IPS DF 4.7 (cell line): Measurements from ENCODE around the gene HNRNPR.

Experiments
- DNase-seq: peaks from one replicate; pipeline ENCODE4 v3.0.0-alpha.2; 2013; ENCODE audit warnings: low spot score; ENCODE audit errors: extremely low read depth

The HNRNPR gene

DNA sequence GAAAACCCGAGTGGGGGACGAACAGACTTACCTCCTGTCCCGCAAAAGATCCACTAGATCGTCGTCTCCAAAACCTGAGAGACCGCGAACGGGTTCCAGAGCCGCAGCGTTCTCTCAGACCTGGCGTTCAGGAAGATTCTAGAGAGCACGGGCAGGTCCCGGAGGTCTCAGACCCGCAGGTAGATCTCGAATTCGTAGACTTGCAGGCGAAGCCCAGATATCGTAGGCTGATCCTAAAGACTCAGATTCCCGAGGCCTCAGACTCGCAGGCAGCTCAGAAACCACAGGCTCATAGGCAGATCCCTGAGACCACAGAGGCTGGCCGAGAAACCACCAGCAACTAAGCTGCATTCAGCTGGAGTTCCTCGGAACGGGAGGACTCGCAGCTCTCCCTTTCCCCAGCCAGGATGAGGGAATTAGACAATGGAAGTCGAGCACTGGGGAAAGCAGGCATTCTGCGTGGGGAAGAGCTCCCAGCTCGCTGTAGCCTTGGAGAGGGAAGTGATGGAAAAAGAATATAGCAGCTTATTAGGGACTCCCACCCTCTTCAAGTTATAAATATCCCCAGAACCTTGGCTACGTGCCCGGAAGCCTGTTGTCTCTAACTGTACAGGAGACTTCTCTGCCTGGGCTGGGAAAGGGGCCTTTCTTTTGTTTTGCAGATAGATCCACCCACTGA is 25.4 kb upstream of the HNRNPR start, which contains the start of gene ZNF436:
TSS of gene ZNF436 (minus strand) at position 502 of the 679 bp plus-strand sequence. CDS start 1,831 bp downstream, outside the sequence.
- no peak for DNase-seq

DNA sequence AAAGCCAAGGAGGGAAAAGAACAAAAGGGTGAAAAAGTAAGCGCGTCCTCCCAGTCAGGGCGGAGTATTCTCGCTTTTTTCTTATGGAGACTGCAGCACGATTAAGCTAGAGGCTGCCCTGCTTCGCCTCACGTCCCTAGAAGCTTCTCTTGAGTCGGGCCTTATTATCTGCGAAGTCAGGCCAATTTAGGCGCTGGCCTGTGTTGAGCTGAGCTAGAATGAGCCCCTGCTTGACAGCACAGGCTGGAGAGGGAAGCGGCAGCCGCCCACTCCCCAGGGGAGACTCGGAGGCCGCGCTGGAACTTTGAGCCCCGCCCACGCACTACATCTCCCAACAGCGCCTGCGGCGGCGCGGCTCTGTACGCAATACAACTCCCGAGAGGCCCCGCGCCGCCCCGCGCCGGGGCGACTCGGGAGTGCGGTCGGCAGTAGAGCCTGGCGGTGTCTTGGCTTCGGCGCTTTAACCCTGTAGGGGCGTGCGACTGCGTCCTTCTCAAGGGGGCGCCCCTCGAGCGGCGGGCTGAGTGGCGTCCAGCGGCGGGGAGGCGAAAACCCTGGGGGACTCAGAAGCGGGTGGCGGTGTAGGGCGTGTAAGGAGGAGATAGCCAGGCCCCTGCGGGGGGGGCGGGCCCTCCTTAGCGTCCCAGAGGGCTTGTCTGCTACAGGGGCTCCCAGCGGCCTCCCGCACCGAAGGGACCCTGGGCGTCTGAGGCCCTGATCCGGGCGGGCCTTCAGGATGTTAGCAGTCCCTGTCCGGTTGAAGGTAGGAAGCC is 24.7 kb upstream of the HNRNPR start:
- DNase-seq, result no peak

DNA sequence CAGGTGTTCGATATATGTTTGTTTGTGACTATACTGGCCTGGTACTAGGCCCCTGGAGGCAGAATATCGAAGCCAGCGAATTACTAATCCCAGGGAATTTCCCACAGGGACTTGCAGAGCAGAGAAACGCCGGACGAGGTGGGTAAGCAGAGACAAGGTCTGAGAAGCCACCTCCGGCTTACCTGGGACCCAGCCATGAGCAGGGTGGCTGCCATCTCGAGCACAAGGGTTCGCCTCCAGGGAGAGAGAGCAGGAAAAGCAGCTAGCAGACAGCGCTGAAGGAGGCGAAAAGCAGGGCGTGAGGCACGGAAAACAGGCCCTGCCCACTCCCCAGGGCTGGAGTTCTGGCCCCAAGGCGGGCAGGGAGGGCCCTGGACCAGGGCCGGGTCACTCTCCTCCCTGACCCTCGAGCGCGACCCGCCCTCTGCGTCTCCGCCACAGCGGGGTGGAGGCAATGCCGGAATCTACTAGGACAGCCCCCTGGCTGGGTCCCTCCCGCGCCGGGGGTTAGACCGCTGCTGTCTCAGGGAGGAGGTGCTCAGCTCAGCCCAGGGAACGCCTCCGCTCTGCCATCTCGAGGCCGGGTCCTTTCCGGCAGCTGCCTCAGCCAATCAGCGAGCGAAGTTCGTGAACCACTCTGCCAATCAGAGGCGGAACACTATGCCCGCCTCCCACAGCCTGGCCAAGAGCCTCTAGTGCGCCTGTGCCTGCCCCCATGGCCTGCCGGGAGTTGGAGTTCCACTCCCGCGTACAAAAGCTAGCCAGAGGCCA is 23.9 kb upstream of the HNRNPR start:
- DNase-seq, result peak; percentile 93

DNA sequence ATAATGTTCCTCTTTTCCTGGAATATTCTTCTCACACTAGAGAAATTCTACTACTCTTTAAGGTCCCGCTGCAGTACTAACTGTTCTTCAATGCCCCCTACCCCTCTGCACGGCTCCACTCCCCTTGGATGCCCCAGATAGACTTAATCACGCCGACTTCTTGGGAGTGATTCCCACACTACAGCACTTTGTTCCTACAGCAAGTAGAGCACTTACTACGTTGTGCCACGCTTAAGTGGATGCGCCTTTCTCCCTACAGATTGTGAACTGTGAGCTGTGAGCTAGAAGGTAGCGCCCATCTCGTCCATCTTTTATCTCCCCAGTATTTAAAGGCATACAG is 23.3 kb upstream of the HNRNPR start:
- DNase-seq, result no peak

DNA sequence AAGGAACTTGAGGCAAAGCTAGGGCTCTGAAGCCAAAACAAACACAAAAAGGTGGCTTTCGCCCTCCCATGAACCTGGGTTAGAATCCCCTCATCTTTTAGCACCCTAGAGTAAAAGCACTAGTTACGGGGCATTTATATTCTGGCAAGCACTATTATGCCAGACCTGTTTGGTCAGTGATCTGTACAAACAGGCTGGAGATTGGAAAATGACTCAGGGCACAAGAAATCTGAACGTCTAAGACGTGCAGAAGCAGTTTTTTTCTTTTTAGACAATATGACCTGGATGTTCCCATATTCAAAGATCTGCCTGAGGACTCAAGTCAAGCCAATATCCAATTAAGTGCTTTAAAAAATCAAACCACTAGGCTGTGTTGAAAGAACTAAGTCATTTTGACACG is 22.5 kb upstream of the HNRNPR start:
- DNase-seq, result no peak

DNA sequence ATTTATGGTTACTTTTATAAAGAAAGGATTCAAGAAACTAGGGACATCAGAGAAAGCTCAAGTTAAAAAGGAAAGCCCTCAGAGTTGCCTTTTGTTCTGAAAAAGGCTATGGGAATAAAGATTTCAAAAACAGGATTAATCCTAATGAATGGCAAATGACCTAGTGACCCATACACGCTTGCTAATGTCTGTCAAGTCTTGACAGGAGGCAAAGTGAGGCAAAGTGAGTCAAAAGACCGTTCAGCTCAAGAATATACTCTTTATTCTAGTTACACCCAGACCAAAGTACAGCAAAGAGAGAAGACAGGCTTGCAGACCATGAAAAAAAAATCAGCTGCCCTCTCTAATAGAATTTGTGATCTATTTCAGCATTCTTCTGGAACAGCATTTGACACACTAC is 22.1 kb upstream of the HNRNPR start:
- no peak for DNase-seq

DNA sequence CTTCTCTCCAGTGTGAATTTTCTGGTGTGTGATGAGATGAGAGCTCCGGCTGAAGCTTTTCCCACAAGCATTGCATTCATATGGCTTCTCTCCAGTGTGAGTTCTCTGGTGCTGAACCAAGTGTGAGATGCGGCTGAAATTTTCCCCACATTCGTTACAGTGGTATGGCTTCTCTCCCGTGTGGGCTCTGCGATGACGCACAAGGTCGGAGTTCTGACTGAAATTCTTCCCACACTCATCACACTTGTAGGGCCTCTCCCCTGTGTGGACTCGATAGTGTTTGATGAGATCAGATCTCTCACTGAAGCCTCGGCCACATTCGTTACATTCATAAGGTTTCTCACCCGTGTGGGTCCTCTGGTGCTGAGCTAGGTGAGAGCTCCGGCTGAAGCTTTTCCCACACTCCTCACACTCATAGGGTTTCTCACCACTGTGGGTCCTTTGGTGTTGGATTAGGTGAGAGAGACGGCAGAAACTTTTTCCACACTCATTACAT is 18.2 kb upstream of the HNRNPR start:
- DNase-seq, result no peak

DNA sequence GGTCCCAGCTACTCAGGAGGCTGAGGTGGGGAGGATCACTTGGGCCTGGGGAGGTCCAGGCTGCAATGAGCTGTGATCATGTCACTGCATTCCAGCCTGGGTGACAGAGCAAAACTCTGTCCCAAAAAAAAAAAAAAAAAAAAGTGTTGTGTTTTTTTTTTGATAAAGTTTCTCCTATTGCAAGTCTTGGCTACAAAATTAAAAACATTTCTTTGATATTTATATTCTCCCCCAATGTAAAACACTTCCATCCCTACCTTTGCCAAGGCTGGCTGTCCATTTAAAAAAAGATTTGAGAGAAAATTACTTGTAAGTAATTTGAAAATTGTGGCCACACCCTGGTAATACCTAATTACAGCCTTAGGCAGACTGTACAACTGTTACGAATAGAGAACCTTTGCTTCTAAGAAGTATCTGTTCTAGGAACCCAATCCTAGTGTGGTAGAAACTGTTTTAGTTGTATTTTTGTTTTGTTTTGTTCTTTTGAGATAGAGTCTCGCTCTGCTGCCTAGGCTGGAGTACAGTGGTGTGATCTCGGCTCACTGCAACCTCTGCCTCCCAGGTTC is 14.3 kb upstream of the HNRNPR start:
- no peak for DNase-seq

DNA sequence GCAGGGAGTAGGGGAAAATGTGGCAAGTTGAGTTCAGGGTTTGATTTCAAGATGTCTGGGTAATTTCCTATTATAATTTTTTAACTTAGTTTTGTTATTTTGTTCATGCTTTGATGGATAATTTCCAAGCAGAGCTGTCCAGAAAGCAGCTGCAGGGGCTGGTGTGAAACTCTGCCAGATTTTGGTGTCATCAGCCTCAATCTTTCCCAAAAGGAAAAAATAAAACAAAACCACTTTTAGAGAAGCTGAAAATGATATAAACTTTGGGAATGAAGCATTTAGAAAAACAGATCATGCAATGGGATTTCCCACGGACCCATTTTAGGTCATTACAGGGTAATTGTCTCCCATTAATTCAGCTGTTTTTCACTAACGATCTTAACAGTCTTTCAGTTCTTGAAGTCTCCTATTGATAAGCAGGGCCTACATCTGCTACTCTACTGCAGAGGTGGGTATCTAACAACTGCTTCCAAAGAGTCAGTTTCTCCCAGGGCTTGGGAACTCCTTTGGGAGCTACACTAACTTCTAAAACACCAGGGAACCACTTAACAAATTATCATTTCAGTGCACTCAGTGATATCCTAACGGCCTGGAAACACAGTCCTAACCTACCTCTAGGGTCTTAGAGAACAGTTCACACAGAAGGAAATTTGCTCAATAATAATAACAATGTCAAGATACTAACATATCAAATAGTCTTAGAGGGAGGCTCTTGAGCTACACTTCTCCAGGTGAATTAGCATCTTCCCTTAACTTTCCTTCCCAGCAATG is 13.2 kb upstream of the HNRNPR start:
- peak; percentile 82 for DNase-seq

DNA sequence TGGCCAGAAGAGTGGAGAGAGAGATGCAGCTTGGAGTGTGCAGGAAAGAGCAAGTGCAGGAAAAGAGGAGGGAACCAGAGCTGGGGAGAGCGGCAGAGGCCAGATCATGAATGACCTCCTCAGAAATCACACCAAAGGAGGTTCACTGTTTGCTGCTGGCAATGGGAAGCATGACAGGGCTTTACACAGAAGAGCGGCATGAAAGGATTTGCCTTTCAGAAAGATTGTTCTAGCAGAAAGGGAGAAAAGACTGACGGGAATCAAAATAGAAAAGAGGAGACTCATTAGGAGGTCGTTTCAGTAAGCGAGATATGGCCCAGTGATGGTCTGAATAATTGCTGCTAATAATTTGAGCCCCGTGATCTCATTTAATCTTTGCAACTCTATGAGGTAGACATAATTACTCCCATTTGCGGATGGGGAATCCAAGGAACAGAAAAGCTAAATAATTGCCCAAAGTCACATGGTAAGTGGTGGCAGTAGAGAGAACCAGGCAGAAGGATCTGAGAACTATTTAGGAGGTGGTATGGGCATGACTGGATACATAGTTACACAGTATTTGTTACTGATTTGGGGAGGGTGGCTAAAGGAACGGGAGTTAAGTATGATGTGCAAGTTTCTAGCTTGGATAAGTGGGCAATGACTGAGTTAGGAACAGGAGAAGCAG is 12.5 kb upstream of the HNRNPR start:
- DNase-seq, result no peak

DNA sequence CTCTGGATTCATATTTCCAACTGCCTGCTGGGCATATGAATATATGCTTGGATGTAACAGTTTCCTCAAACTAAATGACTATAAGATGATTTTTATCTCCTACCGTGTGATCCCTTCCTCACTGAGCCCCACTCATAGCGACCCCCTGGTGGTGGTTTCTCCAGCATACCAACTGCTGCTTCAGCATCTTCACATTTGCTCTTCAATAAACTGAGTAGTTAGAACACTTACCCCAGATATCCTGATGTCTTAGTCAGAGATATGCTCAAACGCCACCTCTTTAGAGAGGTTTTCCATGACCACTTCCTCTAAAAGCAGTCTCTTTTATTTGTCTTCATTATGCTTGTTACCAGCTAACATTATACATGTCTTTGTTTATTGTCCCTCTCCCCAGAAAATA is 10.2 kb upstream of the HNRNPR start:
- no peak for DNase-seq

DNA sequence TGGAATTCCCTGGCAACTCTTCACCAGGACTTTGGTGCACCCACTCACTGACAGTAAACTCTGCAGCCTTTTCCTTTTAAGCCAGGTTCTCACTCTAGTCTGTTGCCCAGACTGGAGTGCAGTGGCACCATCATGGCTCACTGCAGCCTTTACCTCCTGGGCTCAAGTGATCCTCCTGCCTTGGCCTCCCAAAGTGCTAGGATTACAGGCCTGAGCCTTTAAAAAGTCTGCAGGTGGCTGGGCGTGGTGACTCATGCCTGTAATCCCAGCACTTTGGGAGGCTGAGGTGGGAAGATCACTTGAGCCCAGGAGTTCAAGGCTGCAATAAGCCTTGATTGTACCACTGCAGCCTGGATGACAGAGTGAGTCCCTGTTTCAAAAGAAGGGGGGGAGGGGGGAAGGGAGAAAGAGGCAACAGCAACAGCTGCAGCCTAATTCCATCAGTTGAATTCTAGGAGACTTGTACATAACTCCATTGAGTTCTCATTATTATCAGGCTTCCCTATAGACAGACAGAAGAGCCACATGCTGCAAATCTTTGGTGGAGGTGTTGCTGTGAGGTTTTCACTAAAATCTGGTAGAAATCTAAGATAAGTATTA is 8.1 kb upstream of the HNRNPR start:
- no peak for DNase-seq

DNA sequence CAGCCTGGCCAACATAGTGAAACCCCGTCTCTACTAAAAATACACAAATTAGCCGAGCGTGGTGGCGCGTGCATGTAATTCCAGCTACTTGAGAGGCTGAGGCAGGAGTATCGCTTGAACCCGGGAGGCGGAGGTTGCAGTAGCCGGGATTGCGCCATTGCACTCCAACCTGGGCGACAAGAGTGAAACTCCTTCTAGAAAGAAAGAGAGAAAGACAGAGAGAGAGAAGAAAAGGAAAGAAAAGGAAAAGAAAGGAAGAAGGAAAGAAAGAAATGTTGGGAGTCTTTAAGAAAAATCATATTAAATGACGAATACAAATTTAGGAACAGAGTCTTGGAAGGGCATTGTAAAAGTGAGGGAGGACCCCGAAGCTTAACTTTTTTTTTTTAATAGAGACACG is 1.8 kb upstream of the HNRNPR start:
- no peak for DNase-seq

DNA sequence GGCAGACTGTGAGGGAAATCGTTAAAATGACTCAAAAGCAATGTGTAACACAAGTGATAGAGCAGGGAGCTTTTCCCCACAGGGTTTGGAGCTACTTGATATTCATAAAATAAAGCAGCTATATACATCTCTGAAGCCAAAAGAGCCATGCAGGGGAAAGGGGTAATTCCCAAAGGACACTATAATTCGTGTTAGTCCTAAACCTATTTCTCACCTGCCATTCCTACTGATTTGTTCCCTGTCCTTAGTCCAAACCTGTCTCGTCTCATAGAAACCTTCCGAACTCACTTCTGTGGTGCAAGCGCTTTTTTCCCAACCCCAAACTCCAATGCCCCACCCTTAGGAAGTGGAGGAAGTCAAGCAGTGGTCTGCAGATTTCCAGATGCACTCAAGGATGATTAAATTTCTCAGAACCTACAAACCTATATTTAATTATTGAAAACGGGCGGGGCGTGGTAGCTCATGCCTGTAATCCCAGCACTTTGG is 946 bp upstream of the HNRNPR start:
- no peak for DNase-seq

DNA sequence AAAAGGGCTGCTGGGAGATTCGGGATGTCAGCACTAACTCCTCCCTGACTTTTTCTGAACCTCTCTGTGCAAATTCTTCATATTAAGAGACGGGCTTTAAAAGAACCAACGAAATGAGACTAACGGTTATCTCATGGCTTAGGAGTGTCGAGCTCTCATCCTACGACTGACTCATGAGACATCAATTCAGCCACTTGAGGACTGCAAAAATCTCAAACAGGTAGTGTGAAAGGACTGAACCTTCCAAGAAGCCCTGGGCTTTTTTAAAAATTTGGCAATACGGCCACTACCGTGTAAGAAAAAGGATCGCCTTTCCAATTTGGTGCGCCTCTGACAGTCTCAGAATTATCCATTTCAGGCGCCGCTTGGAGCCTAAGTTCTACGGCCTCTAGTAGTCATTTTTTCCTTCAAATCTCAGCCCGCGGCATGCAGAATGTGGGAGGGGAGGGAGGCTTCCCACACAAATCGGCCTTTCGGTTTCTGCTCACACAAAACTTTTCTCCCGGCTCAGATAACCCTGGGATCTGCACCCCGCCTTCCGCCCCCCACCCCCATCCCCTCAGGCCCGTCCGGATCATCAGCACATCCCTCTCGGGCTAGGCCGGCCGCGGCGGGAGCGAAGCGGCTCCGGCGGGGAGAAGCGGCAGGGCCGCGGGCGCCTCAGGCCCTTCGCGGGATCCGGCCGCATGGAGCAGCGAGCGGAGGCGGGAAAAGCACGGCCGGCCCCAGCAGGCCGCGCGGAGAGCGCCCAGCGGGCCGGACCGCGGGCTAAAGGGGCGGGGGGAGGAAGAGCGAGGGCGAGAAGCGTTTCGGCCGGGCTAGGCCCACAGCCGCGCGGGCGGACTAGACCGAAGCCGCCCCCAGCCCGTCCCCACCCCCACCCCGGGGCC is 618 bp downstream of the HNRNPR start:
- no peak for DNase-seq

DNA sequence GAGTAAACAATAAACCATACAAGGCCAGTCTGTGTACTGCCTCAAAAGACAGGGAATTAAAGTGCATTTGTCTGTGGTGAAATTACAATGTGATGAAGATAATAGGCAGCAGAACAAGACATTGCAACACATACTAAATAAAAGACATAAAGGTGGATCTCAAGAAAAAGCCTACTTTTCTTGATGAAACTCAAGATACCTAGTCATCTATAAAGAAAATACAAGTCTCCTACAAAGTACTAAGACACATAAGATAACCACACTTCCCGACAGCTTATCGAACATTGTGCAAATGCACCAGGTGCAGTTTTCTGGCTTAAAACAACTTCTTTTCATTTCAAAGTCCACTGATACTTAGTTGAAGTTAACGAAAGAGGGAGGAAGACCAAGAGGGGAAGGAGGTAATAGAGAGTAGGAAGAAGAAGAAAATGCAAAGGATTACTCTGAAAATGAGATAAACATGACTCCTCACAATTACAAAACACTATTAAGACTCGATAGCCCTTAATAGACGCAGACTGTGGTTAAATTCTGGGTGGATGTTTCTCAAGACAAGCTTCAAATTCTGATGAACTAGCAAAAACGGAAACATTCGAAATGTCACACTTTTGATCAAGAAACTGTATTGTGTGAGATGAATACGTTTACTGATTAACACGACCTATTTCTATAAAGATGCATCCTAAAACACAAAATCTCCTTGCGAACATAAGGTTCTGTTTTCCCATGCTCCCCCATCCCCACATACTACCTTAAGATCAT is 2.0 kb downstream of the HNRNPR start:
- no peak for DNase-seq

DNA sequence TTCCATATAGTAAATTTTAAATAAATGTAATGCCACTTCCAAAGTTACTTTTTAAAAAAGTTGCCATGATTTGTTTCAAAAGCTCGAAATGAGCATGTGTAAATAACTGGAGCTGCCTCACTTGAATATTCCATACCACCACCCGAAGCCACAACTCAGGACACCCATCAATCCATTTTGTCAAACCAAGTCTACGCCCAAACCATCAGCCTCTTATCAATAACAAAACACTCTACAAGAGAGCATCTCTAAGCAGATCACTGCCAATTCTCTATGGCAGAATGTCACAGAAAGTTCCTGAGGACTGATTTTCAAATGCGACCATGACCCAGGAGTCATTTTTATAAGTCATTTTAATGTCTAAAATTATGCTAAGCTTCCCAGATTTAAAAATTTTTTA is 4.5 kb downstream of the HNRNPR start:
- no peak for DNase-seq

DNA sequence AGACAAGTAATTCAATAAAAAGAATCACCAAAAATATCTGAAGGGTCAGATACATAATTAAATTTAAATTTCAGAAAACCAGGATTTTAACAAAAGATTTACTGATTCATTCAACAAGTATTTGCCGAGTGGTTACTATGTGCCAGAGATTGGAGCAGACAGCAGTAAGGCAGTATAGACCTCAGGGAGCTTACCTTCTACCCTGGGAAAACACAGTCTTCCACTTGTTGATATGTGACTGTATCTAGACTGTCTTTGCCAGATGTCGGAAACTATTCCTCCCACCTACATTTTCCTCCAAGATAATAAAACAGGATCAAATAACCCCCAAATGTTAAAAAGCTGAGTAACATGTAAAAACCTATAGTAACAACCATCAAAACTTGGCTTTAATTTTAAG is 6.2 kb downstream of the HNRNPR start:
- DNase-seq, result no peak
